CD4-positive, alpha-beta T cell (primary cell): ENCODE measurements around the gene SUSD2. TPM values are rescaled to one million over a fixed set of nuclear protein-coding genes. Genes with fewer than 3 reads are reported as not detected.

Source experiments
- ATAC-seq: fragments of 200-7000 bp; cut with Tn5 transposase; one replicate; pipeline ENCODE4 v1.10.0; 2022; ENCODE audit warnings: mild to moderate bottlenecking; ENCODE audit not compliant: poor library complexity
- CTCF ChIA-PET: fragments of 350-600 bp; sonication (Branson Sonifier 250); formaldehyde crosslinking; loops from one replicate; lab custom pipeline; 2021; ENCODE audit warnings: antibody characterized with exemption, inconsistent platforms; lab: Charles Lee
- POLR2A ChIA-PET: fragments of 350-600 bp; sonication (Branson Sonifier 250); formaldehyde crosslinking; loops from one replicate; lab custom pipeline; 2021; ENCODE audit warnings: antibody characterized with exemption, inconsistent platforms; lab: Charles Lee
- DNase-seq, 14 experiments: peaks; one replicate each; pipeline ENCODE4 v3.0.0-alpha.2; 2013 to 2020; ENCODE audit warnings: mixed read lengths in 2 of 14
- H3K27ac ChIP-seq, 2 donors: one replicate each; pipeline versions ENCODE4 v1.5.1 to v1.7.0; 2013; ENCODE audit warnings: low read length in 2 of 2, low read depth in 1 of 2, mild to moderate bottlenecking in 1 of 2
- H3K27me3 ChIP-seq, 2 experiments: 1 replicate in 1 of 2; 2 replicates in 1 of 2; pipeline versions ENCODE4 v1.6.1 to v1.7.0; 2013; ENCODE audit warnings: low read length in 2 of 2, control low read depth in 1 of 2, mild to moderate bottlenecking in 1 of 2, moderate library complexity in 1 of 2; ENCODE audit not compliant: insufficient read depth in 2 of 2, control insufficient read depth in 1 of 2
- H3K36me3 ChIP-seq: one replicate; pipeline ENCODE4 v1.6.1; 2013; ENCODE audit warnings: low read length, control low read depth; ENCODE audit not compliant: insufficient read depth
- H3K4me1 ChIP-seq: one replicate; pipeline ENCODE4 v1.6.1; 2013; ENCODE audit warnings: low read length, control low read depth; ENCODE audit not compliant: insufficient read depth
- H3K4me3 ChIP-seq: one replicate; pipeline ENCODE4 v1.5.1; 2013; ENCODE audit warnings: mild to moderate bottlenecking, low read length, moderate library complexity
- H3K9me3 ChIP-seq, 2 experiments: 1 replicate in 1 of 2; 2 replicates in 1 of 2; pipeline versions ENCODE4 v1.6.1 to v1.7.0; 2013; ENCODE audit warnings: low read length in 2 of 2, mild to moderate bottlenecking in 2 of 2, control low read depth in 1 of 2, moderate library complexity in 1 of 2; ENCODE audit not compliant: control insufficient read depth in 1 of 2, insufficient read depth in 1 of 2
- H3K27ac Mint-ChIP-seq: one replicate; pipeline ENCODE4 v1.8.0; 2020; ENCODE audit warnings: mixed read lengths
- H3K27me3 Mint-ChIP-seq: one replicate; pipeline ENCODE4 v1.8.0; 2021; ENCODE audit warnings: mixed read lengths
- H3K36me3 Mint-ChIP-seq: one replicate; pipeline ENCODE4 v1.8.0; 2021; ENCODE audit warnings: low read depth, mixed read lengths
- H3K4me1 Mint-ChIP-seq: one replicate; pipeline ENCODE4 v1.8.0; 2021; ENCODE audit warnings: low read depth, mixed read lengths
- H3K4me3 Mint-ChIP-seq: one replicate; pipeline ENCODE4 v1.8.0; 2020; ENCODE audit warnings: mild to moderate bottlenecking, mixed read lengths
- H3K9me3 Mint-ChIP-seq: one replicate; pipeline ENCODE4 v1.8.0; 2020; ENCODE audit warnings: mixed read lengths
- CTCF ChIP-seq: fragments of 200-600 bp; IDR thresholded peaks from one replicate; pipeline ENCODE4 v1.8.0; 2022; ENCODE audit warnings: antibody characterized with exemption, mild to moderate bottlenecking
- intact Hi-C, 2 experiments: fragments of 100-400 bp; cut with DNase I in 1 of 2; cut with micrococcal nuclease in 1 of 2; formaldehyde crosslinking; loops; one replicate each; pipeline versions ENCODE4 v1.15.1 to v1.9.0; 2023 to 2025; cut with DNase I, micrococcal nuclease
- total RNA-seq, 174 experiments: library from RNA in 2 of 174; stranded (reverse) in 2 of 174; gene quantifications; one replicate each; pipeline ENCODE4 v1.2.3 and lab custom pipeline; 2021 to 2026

The SUSD2 gene
- total RNA-seq, 2 experiments from 2014 or later = 0.80 to 1.5 TPM

GRCh38 chr22:24190596-24191208 is 9.4 kb downstream of the SUSD2 start:
- no peak for TF ChIP-seq CTCF
- Mint-ChIP-seq H3K4me3 (no peak overlapping the region), H3K27ac (no peak overlapping the region), H3K36me3 (no peaks in the 10 kb centered on the region), H3K9me3 (no peaks in the 10 kb centered on the region), H3K27me3 (no peaks in the 10 kb centered on the region), H3K4me1 (no peaks in the 10 kb centered on the region)
- ATAC-seq = no peak
- peak in 1 of 14 experiments; percentile 5 for DNase-seq
- ChIA-PET CTCF (no interaction called here), POLR2A (no interaction called here)
- Histone ChIP-seq H3K27ac (no peak overlapping the region), H3K9me3 (peaks cover 0 to 8% of the 10 kb centered on the region in 2 experiments), H3K27me3 (no peaks in the 10 kb centered on the region), H3K4me3 (no peak overlapping the region), H3K36me3 (no peaks in the 10 kb centered on the region), H3K4me1 (peaks cover 6% of the 10 kb centered on the region)
- intact Hi-C loops = loop anchor here in 1 of 2 experiments (10.0 kb wide), 1 partner anchor 334 kb away; no protein-coding TSS in a partner anchor

GRCh38 chr22:24191381-24191841 is 10.1 kb downstream of the SUSD2 start:
- no peaks in the 10 kb centered on the region for H3K4me1 Mint-ChIP-seq
- Histone ChIP-seq H3K4me3 (no peak overlapping the region), H3K36me3 (no peaks in the 10 kb centered on the region), H3K9me3 (peaks cover 0 to 8% of the 10 kb centered on the region in 2 experiments), H3K27me3 (no peaks in the 10 kb centered on the region), H3K4me1 (peaks cover 6% of the 10 kb centered on the region), H3K27ac (no peak overlapping the region)
- H3K9me3 Mint-ChIP-seq = no peaks in the 10 kb centered on the region
- POLR2A ChIA-PET = no interaction called here
- no peaks in the 10 kb centered on the region for H3K36me3 Mint-ChIP-seq
- ATAC-seq (no peak), DNase-seq (peak in 1 of 14 experiments; percentile 10)
- intact Hi-C loops = loop anchor here in 1 of 2 experiments (10.0 kb wide), 1 partner anchor 333 kb away; no protein-coding TSS in a partner anchor
- no peaks in the 10 kb centered on the region for H3K27me3 Mint-ChIP-seq
- no peak for TF ChIP-seq CTCF
- no peak overlapping the region for H3K27ac Mint-ChIP-seq
- CTCF ChIA-PET = no interaction called here
- no peak overlapping the region for H3K4me3 Mint-ChIP-seq

- Histone ChIP-seq H3K36me3 (no peaks in the 10 kb centered on the region), H3K4me1 (peaks cover 6% of the 10 kb centered on the region), H3K9me3 (peaks cover 0 to 8% of the 10 kb centered on the region in 2 experiments), H3K27ac (no peak overlapping the region), H3K4me3 (no peak overlapping the region), H3K27me3 (no peaks in the 10 kb centered on the region)
- no peak for TF ChIP-seq CTCF
- Mint-ChIP-seq H3K9me3 (no peaks in the 10 kb centered on the region), H3K4me3 (no peak overlapping the region), H3K27ac (no peak overlapping the region), H3K36me3 (no peaks in the 10 kb centered on the region), H3K27me3 (no peaks in the 10 kb centered on the region), H3K4me1 (no peaks in the 10 kb centered on the region)
- no peak for DNase-seq
- CTCF ChIA-PET = no interaction called here
- intact Hi-C loops = loop anchor here in 1 of 2 experiments (10.0 kb wide), 1 partner anchor 333 kb away; no protein-coding TSS in a partner anchor
- POLR2A ChIA-PET = no interaction called here
- no peak for ATAC-seq
These were observed 10.6 kb downstream of the SUSD2 start for GRCh38 chr22:24191893-24192292.
